Activated CD8-positive, alpha-beta memory T cell treated with anti-CD3 and anti-CD28 coated beads, Interleukin-2, amount 10 ng/mL, durations not matched to agents 7 days and 5 days (primary cell): ENCODE measurements around the gene MC1R. TPM values are rescaled to one million over a fixed set of nuclear protein-coding genes. Genes with fewer than 3 reads are reported as not detected.
"Not testable (repeated sequence)": the region's sequence is repeated elsewhere in the genome, so short reads cannot be mapped to it uniquely, and the experiment has no call there.

Experiments used
- ATAC-seq: fragments of 150-1000 bp; cut with Tn5 transposase; one replicate; pipeline ENCODE4 v1.10.0; 2021; ENCODE audit warnings: moderate library complexity
- CTCF ChIA-PET: fragments of 350-600 bp; sonication (Branson Sonifier 250); formaldehyde crosslinking; loops from one replicate; lab custom pipeline; 2021; ENCODE audit warnings: antibody characterized with exemption; lab: Charles Lee
- DNase-seq: peaks from one replicate; pipeline ENCODE4 v3.0.0-alpha.2; 2020
- H3K27ac Mint-ChIP-seq: one replicate; pipeline ENCODE4 v1.8.0; 2021; ENCODE audit warnings: mild to moderate bottlenecking, mixed read lengths
- H3K27me3 Mint-ChIP-seq: one replicate; pipeline ENCODE4 v1.8.0; 2021; ENCODE audit warnings: mixed read lengths
- H3K36me3 Mint-ChIP-seq: one replicate; pipeline ENCODE4 v1.8.0; 2021; ENCODE audit warnings: mild to moderate bottlenecking, mixed read lengths
- H3K4me1 Mint-ChIP-seq: one replicate; pipeline ENCODE4 v1.8.0; 2021; ENCODE audit warnings: mixed read lengths
- H3K4me3 Mint-ChIP-seq: one replicate; pipeline ENCODE4 v1.8.0; 2021; ENCODE audit warnings: mild to moderate bottlenecking, moderate library complexity, mixed read lengths
- H3K9me3 Mint-ChIP-seq: one replicate; pipeline ENCODE4 v1.8.0; 2022; ENCODE audit warnings: low read depth, mixed read lengths
- total RNA-seq, 2 experiments: library from RNA; stranded (reverse); gene quantifications; one replicate each; pipeline ENCODE4 v1.2.3, GENCODE V29; 2021

MC1R gene
- total RNA-seq, 2 experiments from 2014 or later: 2.6 to 4.1 TPM

DNA sequence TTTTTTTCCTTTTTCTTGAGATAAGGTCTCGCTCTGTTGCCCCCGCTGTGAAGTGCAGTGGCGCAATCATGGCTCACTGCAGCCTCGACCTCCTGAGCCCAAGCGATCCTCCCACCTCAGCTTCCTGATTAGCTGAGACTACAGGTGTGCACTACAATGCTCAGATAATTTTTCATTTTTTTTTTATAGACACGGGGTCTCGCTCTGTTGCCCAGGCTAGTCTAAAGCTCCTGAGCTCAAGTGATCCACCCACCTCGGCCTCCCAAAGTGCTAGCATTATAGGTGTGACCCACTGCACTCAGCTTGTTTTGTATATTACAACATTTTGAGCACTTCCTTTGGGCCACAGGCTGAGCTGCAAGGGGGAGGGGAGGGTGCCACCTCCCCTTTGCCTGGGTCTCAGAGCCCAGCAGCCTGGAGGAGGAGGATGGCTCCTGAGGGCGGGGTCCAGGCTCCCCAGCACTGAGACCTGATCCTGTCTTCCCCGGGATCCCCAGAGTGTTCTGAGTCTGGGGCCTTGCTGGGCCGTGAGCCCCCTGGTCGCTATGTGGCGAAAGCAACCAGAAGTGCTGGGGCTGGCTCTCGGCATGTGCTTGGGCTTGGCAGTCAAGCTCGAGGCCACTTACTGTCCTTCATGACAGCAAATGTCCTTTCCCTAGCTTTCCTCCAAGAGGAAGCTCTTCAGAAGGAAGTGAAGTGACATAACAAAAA is 38.0 kb downstream of the MC1R start:
- CTCF ChIA-PET: interaction anchor here (1.4 kb wide), 1 partner anchor 9 kb away, joined by 3 read pairs; no protein-coding TSS in a partner anchor
- Mint-ChIP-seq H3K9me3 (no peaks in the 10 kb centered on the region), H3K27ac (no peak overlapping the region), H3K4me3 (no peak overlapping the region), H3K27me3 (no peaks in the 10 kb centered on the region), H3K36me3 (peaks cover 3% of the 10 kb centered on the region), H3K4me1 (peaks cover 4% of the 10 kb centered on the region)
- DNase-seq (no peak), ATAC-seq (no peak)

DNA sequence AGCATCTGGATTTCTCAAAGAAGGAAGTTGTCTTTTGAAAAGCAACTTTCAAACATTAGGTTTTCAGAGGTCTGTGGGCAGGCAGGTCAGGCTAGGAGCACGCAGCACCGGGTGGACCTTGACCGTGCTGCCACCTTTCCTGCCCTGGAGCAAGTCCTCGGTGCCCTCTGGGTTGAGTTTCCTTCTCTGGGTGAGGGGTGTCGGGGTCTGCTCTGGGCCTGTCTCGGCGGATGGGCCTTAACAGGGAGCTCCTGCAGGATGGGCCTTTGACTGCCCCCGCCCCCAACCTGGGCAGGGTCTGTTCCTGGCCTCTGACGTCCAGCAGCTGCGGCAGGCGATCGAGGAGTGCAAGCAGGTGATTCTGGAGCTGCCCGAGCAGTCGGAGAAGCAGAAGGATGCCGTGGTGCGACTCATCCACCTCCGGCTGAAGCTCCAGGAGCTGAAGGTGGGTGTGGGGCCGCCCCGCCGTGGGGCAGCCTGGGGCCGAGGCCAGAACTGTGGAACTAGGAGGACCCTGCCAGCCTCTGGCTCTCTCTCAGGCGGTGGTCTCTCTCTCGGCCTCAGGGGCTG is 38.6 kb downstream of the MC1R start:
- Mint-ChIP-seq H3K27me3 (no peaks in the 10 kb centered on the region), H3K9me3 (no peaks in the 10 kb centered on the region), H3K4me3 (no peak overlapping the region), H3K27ac (no peak overlapping the region), H3K4me1 (peaks cover 4% of the 10 kb centered on the region), H3K36me3 (peaks cover 3% of the 10 kb centered on the region)
- DNase-seq: no peak
- no peak for ATAC-seq
- CTCF ChIA-PET: interaction anchor here (1.4 kb wide), 1 partner anchor 10 kb away, joined by 3 read pairs; no protein-coding TSS in a partner anchor

DNA sequence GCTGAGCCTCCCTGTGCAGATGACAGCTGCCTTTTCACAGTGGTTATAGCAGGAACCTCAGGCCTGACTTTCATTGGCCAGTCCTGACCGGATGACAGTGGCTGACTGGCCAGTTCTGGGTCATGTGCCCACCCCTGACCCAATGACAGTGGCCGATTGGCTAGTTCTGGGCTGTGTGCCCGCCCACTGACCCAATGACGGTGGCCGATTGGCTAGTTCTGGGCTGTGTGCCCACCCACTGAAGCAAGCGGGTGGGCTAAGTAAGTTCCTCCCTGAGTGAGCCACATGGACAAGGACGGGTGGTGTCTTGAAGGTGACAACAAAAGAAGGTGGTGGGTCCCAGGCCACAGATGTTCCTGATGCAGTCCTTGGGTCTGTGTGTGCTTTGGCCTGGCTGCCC is 39.4 kb downstream of the MC1R start:
- Mint-ChIP-seq H3K4me1 (peaks cover 4% of the 10 kb centered on the region), H3K27me3 (no peaks in the 10 kb centered on the region), H3K9me3 (no peaks in the 10 kb centered on the region), H3K36me3 (peaks cover 3% of the 10 kb centered on the region), H3K4me3 (no peak overlapping the region), H3K27ac (no peak overlapping the region)
- no peak for DNase-seq
- CTCF ChIA-PET: no interaction called here
- no peak for ATAC-seq

DNA sequence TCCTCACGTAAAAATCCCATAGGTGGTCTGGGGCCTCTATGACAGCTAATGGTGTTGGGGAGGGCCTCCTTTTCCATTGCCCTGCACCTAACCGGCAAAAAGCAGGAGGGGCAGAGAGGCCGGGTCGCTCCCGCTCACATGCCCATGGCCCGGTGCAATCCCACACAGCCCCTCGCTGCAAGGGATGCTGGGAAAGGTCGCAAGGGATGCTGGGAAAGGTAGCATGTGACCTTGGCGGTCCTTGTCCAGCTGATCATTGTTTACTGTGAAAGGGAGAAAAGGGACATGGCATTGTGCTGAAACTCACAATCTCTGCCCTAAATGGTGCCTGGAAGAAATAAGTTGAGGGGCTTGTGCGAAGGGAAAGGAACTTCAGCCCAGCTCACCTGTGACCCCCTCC is 39.9 kb downstream of the MC1R start:
- ATAC-seq: no peak
- H3K27me3 Mint-ChIP-seq: no peaks in the 10 kb centered on the region
- H3K36me3 Mint-ChIP-seq: peaks cover 3% of the 10 kb centered on the region
- H3K4me1 Mint-ChIP-seq: peaks cover 3% of the 10 kb centered on the region
- CTCF ChIA-PET: no interaction called here
- H3K9me3 Mint-ChIP-seq: no peaks in the 10 kb centered on the region
- DNase-seq: no peak
- no peak overlapping the region for H3K27ac Mint-ChIP-seq
- H3K4me3 Mint-ChIP-seq: no peak overlapping the region

DNA sequence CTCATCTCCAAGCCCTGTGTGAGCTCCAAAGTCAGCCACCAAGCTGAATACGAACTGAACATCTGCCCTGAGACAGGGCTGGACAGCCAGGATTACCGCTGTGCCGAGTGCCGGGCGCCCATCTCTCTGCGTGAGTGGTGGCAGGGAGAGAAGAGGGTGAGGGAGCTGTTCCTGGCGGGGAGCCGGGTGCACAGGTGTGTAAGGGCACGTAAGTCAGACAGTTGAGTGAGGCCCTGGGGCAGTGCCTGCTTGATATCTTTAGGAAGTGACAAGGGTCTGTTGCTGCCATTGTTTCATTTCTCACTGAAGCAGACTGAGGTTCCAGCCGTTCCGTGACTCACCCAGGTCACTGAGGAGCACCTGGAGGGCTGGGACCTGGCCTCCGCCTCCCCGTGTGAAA is 42.3 kb downstream of the MC1R start:
- Mint-ChIP-seq H3K9me3 (no peaks in the 10 kb centered on the region), H3K27ac (no peak overlapping the region), H3K4me1 (no peaks in the 10 kb centered on the region), H3K36me3 (peaks cover 3% of the 10 kb centered on the region), H3K4me3 (no peak overlapping the region), H3K27me3 (no peaks in the 10 kb centered on the region)
- ATAC-seq: no peak
- no peak for DNase-seq
- CTCF ChIA-PET: no interaction called here

DNA sequence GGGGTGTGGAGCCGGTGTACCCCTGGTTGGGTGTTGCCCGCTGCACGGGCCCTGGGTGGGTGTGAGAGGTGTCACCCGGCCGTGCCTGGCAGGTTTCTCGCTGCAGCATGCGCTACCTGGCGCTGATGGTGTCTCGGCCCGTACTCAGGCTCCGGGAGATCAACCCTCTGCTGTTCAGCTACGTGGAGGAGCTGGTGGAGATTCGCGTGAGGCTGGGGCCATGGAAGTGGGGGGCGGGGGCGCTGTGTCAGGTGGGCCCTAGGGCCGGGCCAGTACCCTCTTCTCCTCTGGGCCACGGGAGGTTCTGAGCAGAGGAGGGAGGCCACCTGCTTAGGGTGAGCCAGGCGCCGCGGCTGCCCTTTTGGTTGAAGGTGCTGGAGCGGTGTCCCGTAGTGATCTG is 43.3 kb downstream of the MC1R start:
- Mint-ChIP-seq H3K9me3 (no peaks in the 10 kb centered on the region), H3K36me3 (peaks cover 3% of the 10 kb centered on the region), H3K4me3 (no peak overlapping the region), H3K4me1 (no peaks in the 10 kb centered on the region), H3K27me3 (no peaks in the 10 kb centered on the region), H3K27ac (no peak overlapping the region)
- CTCF ChIA-PET: interaction anchor here (0.6 kb wide), 1 partner anchor 199 kb away, joined by 3 read pairs; no protein-coding TSS in a partner anchor
- DNase-seq (no peak), ATAC-seq (no peak)

DNA sequence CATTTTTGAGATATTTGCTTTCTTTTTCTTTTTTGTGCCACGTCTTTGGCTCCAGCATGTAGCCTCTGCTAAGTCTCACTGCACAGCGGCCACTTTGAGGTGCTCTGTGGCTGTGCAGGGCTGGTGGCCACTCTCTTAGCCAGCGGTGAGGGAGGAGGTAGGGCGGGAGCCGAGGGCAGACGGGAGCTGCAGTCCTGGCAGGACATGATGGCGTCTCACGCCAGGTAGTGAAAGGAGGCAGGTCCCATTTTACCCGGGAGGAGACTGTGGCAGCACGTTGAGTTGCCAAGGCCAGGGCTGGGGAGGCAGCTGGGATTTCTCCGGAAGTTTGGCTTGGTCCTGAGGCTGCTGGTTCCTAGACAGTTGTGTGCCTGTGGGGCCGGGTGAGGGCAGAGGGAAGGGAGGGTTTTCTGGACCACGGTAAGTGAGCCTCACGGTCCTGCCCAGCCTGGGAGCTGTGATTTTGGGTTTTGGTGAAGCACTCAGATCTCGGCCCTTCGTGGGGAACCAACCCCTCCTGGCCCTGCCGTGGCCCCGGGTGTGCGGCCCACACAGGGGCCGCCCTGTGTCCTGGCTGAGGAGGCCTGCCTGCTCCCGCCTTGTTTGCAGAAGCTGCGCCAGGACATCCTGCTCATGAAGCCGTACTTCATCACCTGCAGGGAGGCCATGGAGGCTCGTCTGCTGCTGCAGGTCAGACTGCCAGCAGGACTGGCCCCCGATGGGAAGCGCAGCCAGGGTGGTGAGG is 44.3 kb downstream of the MC1R start:
- Mint-ChIP-seq H3K27me3 (no peaks in the 10 kb centered on the region), H3K27ac (no peak overlapping the region), H3K4me3 (no peak overlapping the region), H3K4me1 (no peaks in the 10 kb centered on the region), H3K9me3 (no peaks in the 10 kb centered on the region), H3K36me3 (peaks cover 3% of the 10 kb centered on the region)
- ATAC-seq: no peak
- CTCF ChIA-PET: no interaction called here
- DNase-seq: no peak

DNA sequence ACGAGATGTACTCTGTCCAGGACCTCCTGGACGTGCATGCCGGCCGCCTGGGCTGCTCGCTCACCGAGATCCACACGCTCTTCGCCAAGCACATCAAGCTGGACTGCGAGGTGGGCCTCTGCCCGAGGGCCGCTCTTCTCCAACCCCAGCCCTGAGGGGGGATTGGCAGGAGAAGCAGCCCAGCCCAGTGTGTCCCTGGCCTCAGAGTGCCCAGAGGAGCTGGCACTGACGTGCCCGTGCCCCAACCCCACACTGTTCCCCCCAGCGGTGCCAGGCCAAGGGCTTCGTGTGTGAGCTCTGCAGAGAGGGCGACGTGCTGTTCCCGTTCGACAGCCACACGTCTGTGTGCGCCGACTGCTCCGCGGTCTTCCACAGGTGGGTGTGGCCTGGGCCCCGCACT is 45.5 kb downstream of the MC1R start:
- Mint-ChIP-seq H3K9me3 (no peaks in the 10 kb centered on the region), H3K36me3 (no peaks in the 10 kb centered on the region), H3K4me3 (no peak overlapping the region), H3K27ac (no peak overlapping the region), H3K27me3 (no peaks in the 10 kb centered on the region), H3K4me1 (no peaks in the 10 kb centered on the region)
- CTCF ChIA-PET: no interaction called here
- no peak for ATAC-seq
- DNase-seq: no peak

DNA sequence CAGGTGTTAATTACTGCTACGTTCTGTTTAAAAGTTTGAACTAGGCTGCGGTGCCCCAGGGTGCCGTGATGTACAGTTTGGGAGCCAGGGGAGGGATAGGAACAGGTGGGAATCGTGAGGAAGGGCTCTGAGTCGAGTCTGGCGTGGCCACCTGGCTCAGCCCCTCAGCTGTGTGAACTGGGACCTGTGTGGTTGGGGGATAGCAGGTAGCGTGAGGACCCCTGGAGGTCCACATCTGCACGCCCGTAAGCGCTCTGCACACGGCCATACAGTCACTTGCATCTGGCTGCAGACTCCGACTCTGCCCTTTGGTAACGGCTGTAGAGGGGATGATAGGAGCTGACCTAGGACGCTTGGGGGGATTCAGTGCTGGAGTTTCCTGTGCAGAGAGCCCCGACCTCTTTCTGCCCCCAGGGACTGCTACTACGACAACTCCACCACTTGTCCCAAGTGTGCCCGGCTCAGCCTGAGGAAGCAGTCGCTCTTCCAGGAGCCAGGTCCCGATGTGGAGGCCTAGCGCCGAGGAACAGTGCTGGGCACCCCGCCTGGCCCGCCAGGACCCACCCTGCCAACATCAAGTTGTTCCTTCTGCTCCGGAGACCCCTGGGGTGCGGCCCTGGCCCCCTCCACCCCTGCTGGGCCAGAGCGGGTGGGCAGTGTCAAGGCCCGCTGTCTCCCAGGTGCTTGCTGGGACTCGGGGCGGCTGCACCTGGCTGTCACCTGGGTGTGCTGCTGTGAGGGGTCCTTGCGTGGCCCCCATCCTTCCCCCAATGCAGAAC is 47.0 kb downstream of the MC1R start:
- Mint-ChIP-seq H3K4me1 (peaks cover 2% of the 10 kb centered on the region), H3K27ac (no peak overlapping the region), H3K27me3 (no peaks in the 10 kb centered on the region), H3K4me3 (no peak overlapping the region), H3K36me3 (peaks cover 4% of the 10 kb centered on the region), H3K9me3 (peaks cover 3% of the 10 kb centered on the region)
- DNase-seq (no peak), ATAC-seq (no peak)
- CTCF ChIA-PET: no interaction called here

DNA sequence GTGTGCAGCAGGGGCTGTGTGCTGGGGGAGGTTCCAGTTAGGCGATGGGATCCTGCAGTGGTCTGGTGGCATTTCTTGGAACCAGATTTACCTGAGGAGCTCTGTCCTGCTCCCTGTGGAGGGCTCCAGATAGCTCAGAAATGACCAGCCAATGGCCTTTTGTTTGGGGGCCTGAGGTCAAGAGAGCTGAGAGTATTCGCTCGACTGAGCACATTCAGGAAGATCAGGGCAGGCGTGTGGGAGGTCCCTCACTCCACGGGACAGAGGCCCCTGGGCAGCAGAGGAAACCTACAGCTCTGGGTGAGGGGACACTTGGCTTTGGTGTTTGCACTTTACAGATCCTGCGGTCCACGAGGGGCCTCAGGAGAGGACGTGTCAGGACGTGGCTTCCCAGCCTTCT is 48.1 kb downstream of the MC1R start:
- ATAC-seq (no peak), DNase-seq (no peak)
- peaks cover 12% of the 10 kb centered on the region for H3K4me1 Mint-ChIP-seq
- peaks cover 8% of the 10 kb centered on the region for H3K36me3 Mint-ChIP-seq
- CTCF ChIA-PET: no interaction called here
- H3K4me3 Mint-ChIP-seq: no peak overlapping the region
- no peaks in the 10 kb centered on the region for H3K27me3 Mint-ChIP-seq
- H3K27ac Mint-ChIP-seq: no peak overlapping the region
- H3K9me3 Mint-ChIP-seq: peaks cover 4% of the 10 kb centered on the region

DNA sequence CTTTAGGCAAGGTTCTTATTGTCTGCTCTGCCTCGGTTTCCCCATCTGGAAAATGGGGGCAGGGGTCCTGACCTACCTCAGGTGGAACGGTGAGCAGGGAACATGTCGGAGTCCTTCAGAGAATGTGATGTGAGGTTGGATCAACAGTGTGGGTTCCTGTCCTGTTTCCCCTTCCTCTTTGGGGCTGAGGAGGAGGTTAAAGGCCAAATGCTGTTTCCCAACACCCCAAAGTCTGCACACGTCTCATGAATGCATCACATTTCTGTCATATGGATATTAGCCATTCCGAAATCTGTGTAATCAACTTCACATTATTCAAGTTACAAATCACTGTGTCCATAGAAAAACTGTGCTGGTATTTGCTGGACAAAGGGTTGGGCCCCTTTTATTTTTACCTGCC is 48.8 kb downstream of the MC1R start:
- CTCF ChIA-PET, ATAC-seq, DNase-seq, H3K36me3 Mint-ChIP-seq, H3K27me3 Mint-ChIP-seq, H3K4me3 Mint-ChIP-seq, H3K9me3 Mint-ChIP-seq, H3K27ac Mint-ChIP-seq: not testable (repeated sequence)
- H3K4me1 Mint-ChIP-seq: peaks cover 14% of the 10 kb centered on the region

DNA sequence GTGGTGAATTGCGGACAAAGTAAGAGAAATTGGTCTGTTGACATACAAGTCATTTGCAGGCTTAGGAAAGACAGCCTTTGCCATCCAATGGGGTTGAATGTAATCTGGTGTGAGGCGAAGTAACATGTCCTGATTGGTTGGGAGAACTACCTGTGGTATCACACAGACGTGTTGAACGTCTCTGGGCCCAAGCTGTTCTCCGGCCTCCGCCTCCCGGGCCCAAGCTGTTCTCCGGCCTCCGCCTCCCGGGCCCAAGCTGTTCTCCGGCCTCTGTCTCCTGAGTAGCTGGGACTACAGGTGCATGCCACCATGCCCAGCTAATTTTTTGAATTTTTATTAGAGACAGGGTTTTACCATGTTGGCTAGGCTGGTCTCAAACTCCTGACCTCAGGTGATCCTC is 49.4 kb downstream of the MC1R start:
- DNase-seq, H3K4me3 Mint-ChIP-seq, CTCF ChIA-PET, H3K36me3 Mint-ChIP-seq, ATAC-seq, H3K27ac Mint-ChIP-seq, H3K27me3 Mint-ChIP-seq, H3K9me3 Mint-ChIP-seq: not testable (repeated sequence)
- H3K4me1 Mint-ChIP-seq: peaks cover 14% of the 10 kb centered on the region

DNA sequence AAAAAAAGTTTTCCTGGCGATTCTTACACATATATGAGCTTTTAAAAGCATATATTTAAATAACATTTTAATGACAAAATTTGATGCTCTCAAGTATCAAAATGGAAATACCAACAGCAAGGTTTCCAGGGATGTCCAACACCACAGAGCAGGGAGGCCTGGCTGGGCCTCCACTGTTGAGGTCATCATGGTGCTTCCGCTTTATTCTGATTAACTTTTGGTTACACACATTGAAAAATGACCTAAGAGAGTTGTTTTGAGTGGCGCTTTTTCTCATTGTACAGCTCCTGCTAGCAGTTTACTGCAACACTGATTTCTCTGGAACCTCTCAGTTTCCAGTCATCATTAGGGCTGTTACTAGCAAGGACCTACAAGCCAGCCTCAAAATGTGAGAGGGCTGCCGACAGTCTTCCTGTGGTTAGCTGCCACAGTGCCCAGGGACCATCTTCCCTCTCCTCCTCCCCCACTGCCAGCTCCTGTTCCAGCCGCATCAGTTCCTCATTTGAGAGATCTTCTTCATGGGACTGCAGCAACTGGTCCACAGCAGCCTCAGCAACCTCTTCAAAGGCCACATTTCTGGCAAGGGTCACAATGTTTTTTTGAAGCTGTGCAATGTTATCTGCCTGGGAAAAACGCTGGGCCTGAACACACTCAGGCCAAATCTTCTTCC is 51.2 kb downstream of the MC1R start:
- H3K36me3 Mint-ChIP-seq: peaks cover 14% of the 10 kb centered on the region
- H3K4me1 Mint-ChIP-seq: peaks cover 27% of the 10 kb centered on the region
- no peak overlapping the region for H3K27ac Mint-ChIP-seq
- DNase-seq (no peak), ATAC-seq (no peak)
- no peak overlapping the region for H3K4me3 Mint-ChIP-seq
- H3K27me3 Mint-ChIP-seq: no peaks in the 10 kb centered on the region
- CTCF ChIA-PET: no interaction called here
- H3K9me3 Mint-ChIP-seq: peaks cover 5% of the 10 kb centered on the region
